ENCODE data around the gene MAGEF1. TPM values are rescaled to one million over a fixed set of nuclear protein-coding genes. Genes with fewer than 3 reads are reported as not detected.

The MAGEF1 gene
- total RNA-seq, 4 donors from 2014 or later, result 10.3 to 16.5 (median 12.3) TPM

DNA sequence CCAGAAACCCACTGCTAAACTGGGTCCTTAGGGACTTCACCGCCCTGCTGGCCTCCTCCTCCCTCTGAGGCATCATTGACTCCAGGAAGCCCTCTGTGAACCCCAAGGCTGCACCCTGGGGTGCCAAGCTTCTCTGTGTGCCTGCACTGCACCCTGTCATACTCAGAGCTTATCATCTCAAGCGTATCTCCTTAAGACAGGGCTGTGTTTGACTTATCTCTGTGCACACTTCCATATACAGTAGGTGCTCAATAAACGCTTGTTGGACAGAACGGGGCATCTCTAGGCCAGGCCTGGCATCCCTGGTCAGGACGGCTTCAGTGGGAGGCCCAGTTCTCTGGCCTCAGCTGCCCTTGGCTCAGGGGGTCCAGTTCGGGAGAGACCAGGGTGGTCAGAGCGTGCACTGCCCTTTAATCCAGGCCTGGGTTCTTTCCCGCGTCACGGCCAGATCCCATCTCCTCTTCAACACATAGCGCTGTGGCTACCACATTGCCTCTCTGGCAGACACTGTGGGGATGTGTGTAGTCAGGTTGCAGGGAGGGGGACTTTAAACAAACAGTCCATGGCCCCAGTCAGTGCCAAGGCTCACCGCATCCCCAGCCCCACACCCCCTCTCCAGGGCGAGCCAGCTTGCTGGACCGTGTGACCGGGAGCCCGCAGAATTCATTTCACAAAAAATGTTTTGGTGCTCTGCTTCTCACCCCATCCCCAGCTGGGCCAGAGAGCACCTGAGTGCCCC lies 33.4 kb downstream of the MAGEF1 start:
- TF ChIP-seq, protein P1, sequence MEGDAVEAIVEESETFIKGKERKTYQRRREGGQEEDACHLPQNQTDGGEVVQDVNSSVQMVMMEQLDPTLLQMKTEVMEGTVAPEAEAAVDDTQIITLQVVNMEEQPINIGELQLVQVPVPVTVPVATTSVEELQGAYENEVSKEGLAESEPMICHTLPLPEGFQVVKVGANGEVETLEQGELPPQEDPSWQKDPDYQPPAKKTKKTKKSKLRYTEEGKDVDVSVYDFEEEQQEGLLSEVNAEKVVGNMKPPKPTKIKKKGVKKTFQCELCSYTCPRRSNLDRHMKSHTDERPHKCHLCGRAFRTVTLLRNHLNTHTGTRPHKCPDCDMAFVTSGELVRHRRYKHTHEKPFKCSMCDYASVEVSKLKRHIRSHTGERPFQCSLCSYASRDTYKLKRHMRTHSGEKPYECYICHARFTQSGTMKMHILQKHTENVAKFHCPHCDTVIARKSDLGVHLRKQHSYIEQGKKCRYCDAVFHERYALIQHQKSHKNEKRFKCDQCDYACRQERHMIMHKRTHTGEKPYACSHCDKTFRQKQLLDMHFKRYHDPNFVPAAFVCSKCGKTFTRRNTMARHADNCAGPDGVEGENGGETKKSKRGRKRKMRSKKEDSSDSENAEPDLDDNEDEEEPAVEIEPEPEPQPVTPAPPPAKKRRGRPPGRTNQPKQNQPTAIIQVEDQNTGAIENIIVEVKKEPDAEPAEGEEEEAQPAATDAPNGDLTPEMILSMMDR (IDR thresholded peaks at IDR 0.05; ENCODE audit: low read depth), result no peak

DNA sequence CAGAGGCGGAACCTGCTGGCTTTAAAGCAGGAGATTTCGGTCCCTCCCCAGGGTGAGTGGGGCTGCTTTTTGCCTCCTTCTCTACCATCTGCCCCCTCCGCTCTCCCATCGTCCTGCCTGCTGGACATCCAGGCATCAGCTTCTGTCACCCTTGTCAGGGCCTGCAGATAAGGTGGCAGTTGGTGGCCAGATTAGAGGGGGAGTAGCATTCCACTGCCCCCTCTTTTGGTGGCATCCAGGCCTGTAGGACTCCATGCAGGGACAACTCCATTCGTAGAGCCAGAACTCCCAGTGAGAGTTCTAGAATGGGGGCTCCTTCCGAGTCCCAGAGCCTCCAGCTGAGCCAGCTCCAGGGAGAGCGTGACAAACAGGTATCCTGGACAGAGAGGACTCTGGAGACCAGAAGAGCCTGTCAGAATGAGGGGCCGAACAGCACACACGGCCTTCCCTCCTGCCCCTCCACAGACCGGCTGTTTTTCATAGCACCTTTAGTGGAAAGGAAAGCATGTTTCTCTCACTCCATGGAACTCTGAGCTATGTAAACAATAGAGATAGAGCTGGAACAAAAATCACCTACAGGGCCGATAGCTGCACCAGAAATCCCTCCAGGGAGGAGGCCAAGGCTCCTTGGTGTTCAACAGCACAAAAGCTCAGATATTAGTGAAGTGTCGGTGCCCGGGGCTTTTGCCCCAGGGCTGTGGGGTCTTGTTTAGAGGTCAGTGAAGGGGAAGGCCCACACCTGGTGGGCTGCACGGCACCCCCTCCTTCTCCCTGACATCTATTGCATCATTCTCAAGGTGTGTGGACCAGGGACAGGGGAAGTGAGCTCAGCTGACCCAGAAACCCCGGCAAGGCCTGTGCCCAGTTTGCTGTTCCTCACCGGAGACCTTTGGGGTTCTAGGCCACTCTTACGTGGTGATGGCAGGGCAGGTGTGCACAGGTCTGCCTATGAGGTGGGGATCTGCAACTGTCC lies 34.2 kb downstream of the MAGEF1 start:
- TF ChIP-seq, protein P1 (IDR thresholded peaks at IDR 0.05; ENCODE audit: low read depth), result no peak

DNA sequence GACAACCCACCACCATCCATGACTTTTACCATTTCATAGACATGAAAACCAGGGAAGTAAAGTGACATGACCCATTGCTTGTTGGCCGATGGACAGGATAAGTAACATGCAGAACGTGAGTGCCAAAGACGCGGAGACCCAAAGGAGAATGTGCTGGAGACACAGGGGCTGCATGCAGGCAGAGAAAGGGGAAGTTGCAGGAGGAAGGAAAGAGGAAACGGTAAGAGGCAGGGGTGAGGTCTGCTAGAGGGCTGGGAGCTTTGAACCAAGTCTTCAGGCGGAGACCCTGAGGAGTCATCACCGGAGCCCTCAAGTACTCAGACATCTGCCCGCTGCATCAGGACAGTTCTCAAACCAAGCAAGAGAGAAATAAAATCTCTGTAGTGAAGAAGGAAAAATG lies 34.9 kb downstream of the MAGEF1 start:
- TF ChIP-seq, protein P1 (IDR thresholded peaks at IDR 0.05; ENCODE audit: low read depth), result no peak

DNA sequence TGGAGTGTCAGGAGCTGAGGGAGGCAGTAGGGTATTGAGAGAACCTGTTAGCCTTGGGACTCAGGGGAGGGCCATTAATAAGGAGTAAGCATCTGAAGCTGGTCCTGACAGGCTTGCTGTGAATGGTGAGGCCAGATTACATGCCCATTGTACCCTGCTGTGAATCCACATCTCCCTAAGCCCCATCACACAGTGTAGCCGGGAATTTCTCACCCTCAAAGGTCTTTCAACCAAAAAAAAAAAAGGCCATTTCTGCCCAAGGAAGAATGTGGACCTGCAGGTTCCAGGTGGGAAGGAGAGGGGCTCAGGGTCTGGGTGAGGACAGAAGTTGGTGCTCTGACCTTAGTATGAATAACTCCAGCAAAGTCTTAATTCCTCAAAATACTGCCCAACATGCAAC lies 37.2 kb downstream of the MAGEF1 start:
- TF ChIP-seq, protein P1 (IDR thresholded peaks at IDR 0.05; ENCODE audit: low read depth), result no peak

DNA sequence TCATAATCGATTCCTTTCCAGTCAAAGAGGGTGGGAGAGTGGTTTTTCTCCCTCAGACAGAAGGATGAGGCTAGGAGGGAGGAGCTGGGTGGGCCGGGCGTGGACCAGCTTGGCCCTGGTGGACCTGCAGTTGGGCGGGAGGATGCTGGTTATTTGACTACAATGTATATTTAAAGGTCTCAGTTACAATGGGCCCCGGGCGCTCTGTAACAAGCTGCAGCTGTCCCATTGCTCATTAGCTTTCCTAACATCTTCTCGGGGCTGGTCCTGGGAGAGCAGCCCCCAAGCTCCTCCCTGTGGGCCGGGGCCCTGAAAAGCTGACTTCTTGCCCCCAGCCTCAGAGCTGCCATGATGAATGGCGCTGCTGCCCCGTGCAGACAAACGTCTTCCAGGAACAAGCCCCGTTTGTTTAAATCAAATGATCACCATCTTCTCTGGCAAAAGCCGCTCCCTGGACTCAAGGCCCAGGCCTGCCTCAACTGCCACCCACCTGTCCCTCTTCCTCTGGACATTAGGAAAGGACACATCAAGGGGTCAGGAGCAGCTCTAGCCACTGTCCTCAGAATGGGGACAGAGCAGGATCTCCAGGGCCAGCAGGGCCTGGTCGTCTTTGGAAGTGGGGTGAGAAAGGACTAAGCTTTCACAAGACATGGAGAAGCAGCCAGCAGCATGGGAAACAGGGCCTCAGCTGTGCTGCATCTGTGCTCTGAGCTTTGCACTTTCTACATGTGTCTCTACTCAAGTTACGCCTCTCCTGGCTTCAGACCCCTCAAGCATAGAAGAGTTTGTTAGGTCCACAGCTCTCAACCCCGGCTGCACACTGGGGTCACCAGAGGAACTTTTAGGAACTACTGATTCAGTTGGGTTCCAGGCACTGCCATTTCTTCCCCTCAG lies 38.6 kb downstream of the MAGEF1 start:
- TF ChIP-seq, protein P1 (IDR thresholded peaks at IDR 0.05; ENCODE audit: low read depth), result no peak

DNA sequence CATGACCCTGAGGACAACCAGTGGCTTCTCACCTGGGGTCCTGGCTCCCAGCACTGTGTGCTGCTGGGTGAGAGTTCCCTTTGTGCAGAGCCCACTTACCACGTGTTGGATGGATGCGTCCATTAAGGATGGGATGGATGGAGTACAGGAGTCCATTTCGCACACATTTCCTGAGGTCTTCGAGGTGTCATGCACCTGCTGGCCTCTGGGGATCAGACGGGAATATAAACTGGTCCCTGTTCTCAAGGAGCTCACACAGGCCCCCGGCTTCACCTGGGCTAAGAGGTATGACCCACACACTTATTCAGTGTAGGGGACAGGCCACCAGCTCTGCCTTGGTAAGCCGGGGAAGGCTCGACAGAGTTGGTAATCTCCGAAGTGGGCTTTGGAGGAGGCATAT lies 39.5 kb downstream of the MAGEF1 start:
- TF ChIP-seq, protein P1 (IDR thresholded peaks at IDR 0.05; ENCODE audit: low read depth), result no peak
